DND-41 (cell line): Measurements from ENCODE around the gene PPP3CB.

ENCODE experiments used
- ATAC-seq: fragments of 200-7000 bp; cut with Tn5 transposase; 3 replicates; pipeline ENCODE4 v1.9.1; 2021; ENCODE audit warnings: low read depth; ENCODE audit not compliant: insufficient read depth
- DNase-seq: peaks from one replicate; pipeline ENCODE4 v3.0.0-alpha.2; 2020
- H2AFZ ChIP-seq: 2 replicates; pipeline ENCODE4 v1.6.0; 2012; ENCODE audit warnings: low read depth, low read length
- H3K27ac ChIP-seq: 2 replicates; pipeline ENCODE4 v1.5.1; 2012; ENCODE audit warnings: low read length, inconsistent platforms
- H3K27me3 ChIP-seq: fragments of 200-600 bp; sonication (generic); 2 replicates; pipeline ENCODE4 v1.6.0; 2012; ENCODE audit warnings: low read length, mild to moderate bottlenecking, inconsistent platforms; ENCODE audit not compliant: insufficient read depth, poor library complexity
- H3K36me3 ChIP-seq: 2 replicates; pipeline ENCODE4 v1.5.1; 2012; ENCODE audit warnings: low read length, inconsistent platforms; ENCODE audit not compliant: insufficient read depth
- H3K4me1 ChIP-seq: 2 replicates; pipeline ENCODE4 v1.5.1; 2012; ENCODE audit warnings: mild to moderate bottlenecking, low read length; ENCODE audit not compliant: insufficient read depth
- H3K4me2 ChIP-seq: 2 replicates; pipeline ENCODE4 v1.6.0; 2012; ENCODE audit warnings: mild to moderate bottlenecking, moderate library complexity, low read length, inconsistent platforms; ENCODE audit not compliant: insufficient read depth
- H3K4me3 ChIP-seq, 2 experiments: fragments of 200-600 bp in 1 of 2; shearing (Covaris generic) in 1 of 2; 2 replicates each; pipeline ENCODE4 v1.5.1; 2012 to 2016; ENCODE audit warnings: inconsistent platforms in 2 of 2, low read length in 2 of 2, mild to moderate bottlenecking in 2 of 2, low read depth in 1 of 2, moderate library complexity in 1 of 2
- H3K79me2 ChIP-seq: 2 replicates; pipeline ENCODE4 v1.6.0; 2012; ENCODE audit warnings: low read length, inconsistent platforms; ENCODE audit not compliant: insufficient read depth
- H3K9ac ChIP-seq: 2 replicates; pipeline ENCODE4 v1.6.0; 2012; ENCODE audit warnings: low read depth, mild to moderate bottlenecking, inconsistent platforms, low read length, moderate library complexity
- H3K9me3 ChIP-seq: 2 replicates; pipeline ENCODE4 v1.5.1; 2012; ENCODE audit warnings: low read length, moderate library complexity, mild to moderate bottlenecking, inconsistent platforms; ENCODE audit not compliant: insufficient read depth, severe bottlenecking
- H4K20me1 ChIP-seq: 2 replicates; pipeline ENCODE4 v1.6.0; 2012; ENCODE audit warnings: low read length; ENCODE audit not compliant: insufficient read depth
- EZH2 ChIP-seq: IDR thresholded peaks from 3 replicates; pipeline ENCODE4 v1.6.1; 2012; ENCODE audit warnings: borderline replicate concordance, low read depth, mild to moderate bottlenecking, moderate library complexity, low read length, inconsistent platforms; ENCODE audit not compliant: severe bottlenecking
- TF ChIP-seq, protein P1 (sequence below): IDR thresholded peaks from 2 replicates; pipeline ENCODE4 v1.5.1; 2012; ENCODE audit warnings: borderline replicate concordance, low read length, moderate library complexity, mild to moderate bottlenecking; ENCODE audit not compliant: poor library complexity, severe bottlenecking; ENCODE audit errors: extremely low read depth

PPP3CB gene

DNA sequence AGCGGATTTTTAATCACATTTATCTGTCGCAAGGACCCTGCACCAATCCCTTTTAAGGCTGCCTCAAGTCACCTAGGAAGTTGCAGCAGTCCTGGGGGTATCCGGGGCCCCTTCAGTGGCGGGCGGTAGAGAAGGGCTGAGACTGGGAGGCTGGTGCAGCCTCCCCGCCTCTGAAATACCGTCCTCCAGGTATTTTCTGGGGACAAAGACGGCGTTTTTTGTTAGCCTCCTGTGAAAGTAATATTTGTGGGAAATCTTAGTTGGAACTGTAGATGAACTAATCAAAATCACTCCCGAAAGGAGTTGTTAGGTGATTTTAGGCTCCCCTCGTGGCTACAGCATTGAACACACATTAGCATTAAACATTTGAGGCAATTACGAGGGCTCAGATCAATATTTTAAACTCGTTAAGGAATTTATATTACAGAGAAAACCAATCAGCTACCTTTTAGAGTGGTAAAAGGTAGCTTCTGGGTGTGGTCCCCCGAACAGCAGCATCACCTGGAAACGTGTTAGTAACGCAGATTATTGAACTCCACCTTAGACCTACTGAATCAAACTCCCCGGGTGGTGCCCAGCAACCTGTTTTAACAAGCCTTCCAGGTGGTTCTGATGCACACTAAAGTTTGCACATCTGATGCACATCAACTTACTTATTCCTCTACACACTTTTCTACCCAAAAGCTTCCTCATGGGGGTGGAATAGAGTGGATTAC is 81.4 kb downstream of the PPP3CB start:
- DNase-seq: no peak
- no peak for TF ChIP-seq EZH2
- TF ChIP-seq, protein P1, sequence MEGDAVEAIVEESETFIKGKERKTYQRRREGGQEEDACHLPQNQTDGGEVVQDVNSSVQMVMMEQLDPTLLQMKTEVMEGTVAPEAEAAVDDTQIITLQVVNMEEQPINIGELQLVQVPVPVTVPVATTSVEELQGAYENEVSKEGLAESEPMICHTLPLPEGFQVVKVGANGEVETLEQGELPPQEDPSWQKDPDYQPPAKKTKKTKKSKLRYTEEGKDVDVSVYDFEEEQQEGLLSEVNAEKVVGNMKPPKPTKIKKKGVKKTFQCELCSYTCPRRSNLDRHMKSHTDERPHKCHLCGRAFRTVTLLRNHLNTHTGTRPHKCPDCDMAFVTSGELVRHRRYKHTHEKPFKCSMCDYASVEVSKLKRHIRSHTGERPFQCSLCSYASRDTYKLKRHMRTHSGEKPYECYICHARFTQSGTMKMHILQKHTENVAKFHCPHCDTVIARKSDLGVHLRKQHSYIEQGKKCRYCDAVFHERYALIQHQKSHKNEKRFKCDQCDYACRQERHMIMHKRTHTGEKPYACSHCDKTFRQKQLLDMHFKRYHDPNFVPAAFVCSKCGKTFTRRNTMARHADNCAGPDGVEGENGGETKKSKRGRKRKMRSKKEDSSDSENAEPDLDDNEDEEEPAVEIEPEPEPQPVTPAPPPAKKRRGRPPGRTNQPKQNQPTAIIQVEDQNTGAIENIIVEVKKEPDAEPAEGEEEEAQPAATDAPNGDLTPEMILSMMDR: no peak
- Histone ChIP-seq H3K36me3 (no peaks in the 10 kb centered on the region), H2AFZ (peak overlapping the region; percentile 93), H4K20me1 (no peaks in the 10 kb centered on the region), H3K9ac (peak overlapping the region; percentile 78), H3K79me2 (peaks cover 42% of the 10 kb centered on the region), H3K9me3 (no peaks in the 10 kb centered on the region), H3K4me2 (peak overlapping the region; percentile 79), H3K27me3 (no peaks in the 10 kb centered on the region), H3K4me1 (peaks cover 19% of the 10 kb centered on the region), H3K4me3 (peak overlapping the region; percentile 46 to 74), H3K27ac (peak overlapping the region; percentile 57)
- ATAC-seq: peak; percentile 63

DNA sequence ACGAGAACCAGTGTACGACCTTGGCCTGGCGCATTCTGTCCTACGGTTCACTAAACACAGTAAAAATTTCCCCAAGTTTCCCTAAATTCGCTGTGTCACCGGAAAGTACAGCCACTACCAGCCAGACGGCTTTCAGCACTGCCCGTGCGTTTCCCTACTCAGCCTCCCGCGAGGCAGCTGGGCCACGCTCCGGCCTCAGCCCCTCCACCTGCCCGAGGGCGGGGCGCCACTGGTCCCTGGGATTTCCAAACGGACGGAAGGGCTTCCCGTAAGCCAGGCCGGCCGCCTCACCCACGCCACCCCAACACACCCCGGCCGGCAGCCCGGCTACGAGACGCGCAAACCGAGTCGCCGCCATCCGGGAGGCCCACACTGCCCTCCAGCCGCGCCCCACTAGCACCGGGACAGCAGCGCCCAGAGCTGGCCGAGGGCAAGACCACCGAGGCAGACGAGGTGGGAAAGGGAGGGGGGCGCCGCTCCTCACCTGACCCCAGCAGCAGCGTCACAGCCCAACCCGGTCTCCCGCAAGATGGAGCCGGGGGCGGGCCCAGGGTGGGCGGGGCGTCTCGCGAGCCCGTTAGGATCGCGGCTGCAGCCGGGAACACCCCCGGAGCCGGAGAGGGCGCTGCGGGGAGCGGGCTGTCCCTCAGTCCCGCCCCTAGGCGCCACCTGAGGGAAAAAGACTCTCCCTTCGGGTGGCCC is 82.1 kb downstream of the PPP3CB start, which contains the start of gene ANXA7:
Gene ANXA7 (minus strand): TSS at position 531 of the 702 bp plus-strand sequence. CDS start 13,202 bp downstream, outside the sequence.
- H2AFZ ChIP-seq: peak within 1 kb of the TSS; percentile 93
- H3K27ac ChIP-seq: peak within 1 kb of the TSS; percentile 80
- TF ChIP-seq EZH2: no peak
- TF ChIP-seq, protein P1: peak; percentile 33
- H3K36me3 ChIP-seq: no peaks in the 10 kb centered on the region
- peak within 1 kb of the TSS; percentile 79 for H3K4me2 ChIP-seq
- peaks cover 19% of the 10 kb centered on the region for H3K4me1 ChIP-seq
- peak within 1 kb of the TSS; percentile 46 to 74 for H3K4me3 ChIP-seq
- no peaks in the 10 kb centered on the region for H3K9me3 ChIP-seq
- H3K27me3 ChIP-seq: no peaks in the 10 kb centered on the region
- DNase-seq: peak; percentile 94
- ATAC-seq: peak; percentile 98
- peaks cover 49% of the 10 kb centered on the region for H3K79me2 ChIP-seq
- no peaks in the 10 kb centered on the region for H4K20me1 ChIP-seq
- peak within 1 kb of the TSS; percentile 78 for H3K9ac ChIP-seq

DNA sequence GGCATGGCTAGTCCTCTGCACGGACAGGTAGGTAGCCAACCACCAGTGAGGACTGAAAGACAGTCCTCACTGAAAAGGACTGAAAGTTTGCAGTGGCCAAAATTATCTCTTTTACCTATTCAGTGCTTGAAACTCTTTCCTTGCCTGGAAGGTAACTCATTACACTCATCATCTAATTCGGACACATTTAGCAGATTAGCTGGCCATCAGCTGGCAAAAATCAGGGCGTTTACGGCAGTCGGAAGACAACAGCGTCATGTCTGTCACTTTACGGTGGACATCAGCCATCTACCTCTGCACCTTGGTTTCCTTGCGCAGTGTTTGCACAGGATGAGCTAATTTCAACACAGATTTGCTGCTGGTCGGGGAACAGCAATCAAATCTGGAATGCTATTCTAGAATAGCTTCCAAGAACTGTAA is 82.7 kb downstream of the PPP3CB start:
- H3K4me2 ChIP-seq: peak overlapping the region; percentile 79
- ATAC-seq: peak; percentile 29
- no peaks in the 10 kb centered on the region for H3K27me3 ChIP-seq
- H3K4me1 ChIP-seq: peaks cover 19% of the 10 kb centered on the region
- peak overlapping the region; percentile 46 to 74 for H3K4me3 ChIP-seq
- no peaks in the 10 kb centered on the region for H3K36me3 ChIP-seq
- H2AFZ ChIP-seq: peak overlapping the region; percentile 93
- DNase-seq: peak; percentile 36
- H3K9me3 ChIP-seq: no peaks in the 10 kb centered on the region
- peak overlapping the region; percentile 80 for H3K27ac ChIP-seq
- TF ChIP-seq EZH2: no peak
- TF ChIP-seq, protein P1: no peak
- peak overlapping the region; percentile 78 for H3K9ac ChIP-seq
- peaks cover 54% of the 10 kb centered on the region for H3K79me2 ChIP-seq
- H4K20me1 ChIP-seq: no peaks in the 10 kb centered on the region
